Heart left ventricle (tissue), 16 donors: ENCODE data around the gene R3HDML. TPM values are rescaled to one million over a fixed set of nuclear protein-coding genes. Genes with fewer than 3 reads are reported as not detected.

Experiments
- ATAC-seq, 4 donors: fragments of 200-7000 bp; cut with Tn5 transposase; one replicate each; pipeline ENCODE4 v1.9.1; 2020 to 2022; ENCODE audit warnings: moderate library complexity in 4 of 4, mild to moderate bottlenecking in 3 of 4, moderate number of reproducible peaks in 1 of 4
- DNase-seq, 5 donors: peaks; one replicate each; pipeline ENCODE4 v3.0.0-alpha.2; 2020
- H3K27ac ChIP-seq, 12 donors: fragments of 200-600 bp; sonication (generic) in 4 of 12; one replicate each; pipeline versions ENCODE4 v1.5.0 to v1.8.0; 2016 to 2022; ENCODE audit warnings: mild to moderate bottlenecking in 2 of 12
- H3K27me3 ChIP-seq, 9 donors: fragments of 200-600 bp; sonication (generic) in 2 of 9; one replicate each; pipeline versions ENCODE4 v1.5.1 to v1.8.0; 2016 to 2022; ENCODE audit warnings: mild to moderate bottlenecking in 3 of 9
- H3K36me3 ChIP-seq, 9 donors: fragments of 200-600 bp; sonication (generic) in 2 of 9; one replicate each; pipeline versions ENCODE4 v1.5.0 to v1.8.0; 2018 to 2022; ENCODE audit warnings: mild to moderate bottlenecking in 2 of 9
- H3K4me1 ChIP-seq, 12 donors: fragments of 200-600 bp; sonication (generic) in 4 of 12; one replicate each; pipeline versions ENCODE4 v1.5.0 to v1.8.0; 2016 to 2022; ENCODE audit warnings: mild to moderate bottlenecking in 3 of 12
- H3K4me3 ChIP-seq, 12 donors: fragments of 200-600 bp; sonication (generic) in 4 of 12; one replicate each; pipeline versions ENCODE4 v1.5.0 to v1.8.0; 2017 to 2022; ENCODE audit warnings: mild to moderate bottlenecking in 9 of 12, moderate library complexity in 4 of 12
- H3K9me3 ChIP-seq, 12 donors: fragments of 200-600 bp; sonication (generic) in 4 of 12; one replicate each; pipeline versions ENCODE4 v1.5.0 to v1.8.0; 2016 to 2022; ENCODE audit warnings: mild to moderate bottlenecking in 1 of 12
- POLR2A ChIP-seq, 2 donors: fragments of 450-650 bp; IDR thresholded peaks; one replicate each; pipeline ENCODE4 v1.6.1; 2017; ENCODE audit warnings: antibody characterized with exemption in 2 of 2, mild to moderate bottlenecking in 2 of 2, moderate library complexity in 2 of 2
- WGBS, 4 donors: extraction: QIAGEN DNeasy Blood & Tissue Kit in 2 of 4; methylation state at CpG; one replicate each; pipeline versions ENCODE4 v1.1.5 to v1.1.7; 2013 to 2018; 5-methylcytosine and 5-hydroxymethylcytosine counted together
- intact Hi-C, 10 donors: fragments of 100-400 bp; cut with DNase I; formaldehyde crosslinking; loops; one replicate each; pipeline versions ENCODE4 v1.11.1 to v1.14.2; 2022
- polyA plus RNA-seq, 2 donors: library from polyadenylated mRNA; stranded (reverse); fragments of 200-250 nt; gene quantifications; one replicate each; pipeline ENCODE4 v1.2.3, GENCODE V29; 2013
- total RNA-seq, 9 donors: library from RNA; depleted of rRNA in 2 of 9; stranded (reverse); fragments of >200 nt in 2 of 9; fragmentation: NEBNext Ultra II Directional in 3 of 9; extraction: Animal tissue kit (Norgen Biotek cat#: 25700) in 3 of 9; gene quantifications; one replicate each; pipeline versions ENCODE4 v1.1.0 to v1.2.4, GENCODE V29; 2016 to 2023
- TF ChIP-seq, protein P1 (sequence below), 12 donors: fragments of 200-600 bp; sonication (generic) in 4 of 12; IDR thresholded peaks; one replicate each; pipeline versions ENCODE4 v1.5.0 to v1.8.0; 2018 to 2022; ENCODE audit warnings: antibody characterized with exemption in 12 of 12, mild to moderate bottlenecking in 5 of 12
- donor health status: ischemic (EF 13 %, LVEDD 7.1; RV severe dilation, severe dysfunction).
- donor health status: healthy with polysubstance abuse.
- donor health status: DM: no; HTN: yes; CAD: no.
- donor health status: DM: no; HTN: no; CAD: no.
- donor health status: ischemic (EF 25% LVEDD 6.9; RV normal size, moderate dysfunction).
- donor health status: ischemic (EF 25% LVEDD 5.7; RV mildly dilated, moderate dysfunction).
- donor health status: healthy.
- donor health status: DM: yes; HTN: yes; CAD: no.
- donor health status: ischemic (EF 35%, LVEDD 5.7; RV mildly dilated, moderate dysfunction).
- donor health status: nonischemic (EF 11% LVEDD 7.7; RV severe dilation, severe dysfunction).
- donor health status: DM: yes; HTN: yes; CAD: no.
- donor health status: PGD.
- donor health status: ischemic (EF 29% LVEDD 5.4; RV normal size, mild dysfunction).
- donor health status: nonischemic (EF 23%, LVEDD 6.1; RV moderate dilation, normal function).

R3HDML gene
- total and polyA plus RNA-seq, 11 donors: not detected

DNA sequence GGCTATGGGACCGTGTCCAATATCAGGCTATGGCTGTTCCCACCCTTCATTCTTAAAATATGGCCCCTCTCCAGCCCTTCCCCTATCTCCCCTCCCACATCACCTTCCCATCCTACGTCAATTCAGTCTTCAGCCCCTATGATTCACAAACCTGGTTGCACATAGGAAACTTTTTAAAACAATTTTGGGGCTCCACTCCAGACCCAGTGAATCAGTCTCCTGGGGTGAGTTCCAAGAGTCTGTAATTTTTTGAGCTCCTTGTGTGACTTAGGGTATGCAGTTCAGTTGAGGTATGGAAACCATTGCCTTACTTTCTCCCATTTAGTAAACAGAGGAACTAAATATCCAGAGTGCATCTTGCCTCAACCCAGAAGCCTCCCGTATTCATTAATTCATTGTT lies 24.2 kb downstream of the R3HDML start:
- H3K36me3 ChIP-seq: no peaks in the 10 kb centered on the region
- intact Hi-C loops: no loop called here
- DNase-seq: no peak
- H3K27ac ChIP-seq: no peak overlapping the region
- no peak for ATAC-seq
- H3K27me3 ChIP-seq: peaks cover 0 to 6% (median 0%) of the 10 kb centered on the region in 9 donors
- 59 to 87% (median 73%) methylated on average over 3 of the region's 3 CpGs for WGBS, 4 donors
- TF ChIP-seq, protein P1, sequence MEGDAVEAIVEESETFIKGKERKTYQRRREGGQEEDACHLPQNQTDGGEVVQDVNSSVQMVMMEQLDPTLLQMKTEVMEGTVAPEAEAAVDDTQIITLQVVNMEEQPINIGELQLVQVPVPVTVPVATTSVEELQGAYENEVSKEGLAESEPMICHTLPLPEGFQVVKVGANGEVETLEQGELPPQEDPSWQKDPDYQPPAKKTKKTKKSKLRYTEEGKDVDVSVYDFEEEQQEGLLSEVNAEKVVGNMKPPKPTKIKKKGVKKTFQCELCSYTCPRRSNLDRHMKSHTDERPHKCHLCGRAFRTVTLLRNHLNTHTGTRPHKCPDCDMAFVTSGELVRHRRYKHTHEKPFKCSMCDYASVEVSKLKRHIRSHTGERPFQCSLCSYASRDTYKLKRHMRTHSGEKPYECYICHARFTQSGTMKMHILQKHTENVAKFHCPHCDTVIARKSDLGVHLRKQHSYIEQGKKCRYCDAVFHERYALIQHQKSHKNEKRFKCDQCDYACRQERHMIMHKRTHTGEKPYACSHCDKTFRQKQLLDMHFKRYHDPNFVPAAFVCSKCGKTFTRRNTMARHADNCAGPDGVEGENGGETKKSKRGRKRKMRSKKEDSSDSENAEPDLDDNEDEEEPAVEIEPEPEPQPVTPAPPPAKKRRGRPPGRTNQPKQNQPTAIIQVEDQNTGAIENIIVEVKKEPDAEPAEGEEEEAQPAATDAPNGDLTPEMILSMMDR (IDR thresholded peaks at IDR 0.05): no peak
- TF ChIP-seq POLR2A (IDR thresholded peaks at IDR 0.05): no peak
- peaks cover 0 to 7% (median 0%) of the 10 kb centered on the region in 12 donors for H3K4me1 ChIP-seq
- no peak overlapping the region for H3K4me3 ChIP-seq
- H3K9me3 ChIP-seq: no peaks in the 10 kb centered on the region

DNA sequence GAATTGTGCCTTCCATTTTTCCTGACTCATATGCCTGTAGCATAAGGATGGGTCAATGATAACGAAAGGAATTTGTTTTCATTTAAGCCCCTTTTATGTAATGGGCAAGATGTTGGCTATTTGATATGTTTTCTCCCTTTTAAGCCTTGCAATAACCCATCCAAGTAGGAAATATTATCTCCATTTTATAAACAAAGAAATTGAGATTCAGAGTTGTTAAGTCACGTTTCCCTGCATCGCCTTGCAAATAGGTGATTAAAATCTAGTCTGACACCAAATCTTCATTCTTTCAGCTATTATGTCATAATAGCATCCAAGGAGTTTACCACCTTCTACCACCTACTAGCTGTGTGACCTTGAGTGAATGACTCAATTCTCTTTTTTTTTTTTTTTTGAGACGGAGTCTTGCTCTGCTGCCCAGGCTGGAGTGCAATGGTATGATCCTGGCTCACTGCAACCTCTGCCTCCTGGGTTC lies 25.7 kb downstream of the R3HDML start:
- H3K4me1 ChIP-seq: peaks cover 0 to 2% (median 0%) of the 10 kb centered on the region in 12 donors
- DNase-seq: no peak
- H3K36me3 ChIP-seq: no peaks in the 10 kb centered on the region
- H3K4me3 ChIP-seq: no peak overlapping the region
- no peak for ATAC-seq
- 69 to 83% (median 77%) methylated on average over 4 of the region's 4 CpGs for WGBS, 4 donors
- peaks cover 0 to 6% (median 0%) of the 10 kb centered on the region in 9 donors for H3K27me3 ChIP-seq
- no peaks in the 10 kb centered on the region for H3K9me3 ChIP-seq
- TF ChIP-seq POLR2A (IDR thresholded peaks at IDR 0.05): no peak
- TF ChIP-seq, protein P1 (IDR thresholded peaks at IDR 0.05): no peak
- intact Hi-C loops: no loop called here
- H3K27ac ChIP-seq: no peak overlapping the region

DNA sequence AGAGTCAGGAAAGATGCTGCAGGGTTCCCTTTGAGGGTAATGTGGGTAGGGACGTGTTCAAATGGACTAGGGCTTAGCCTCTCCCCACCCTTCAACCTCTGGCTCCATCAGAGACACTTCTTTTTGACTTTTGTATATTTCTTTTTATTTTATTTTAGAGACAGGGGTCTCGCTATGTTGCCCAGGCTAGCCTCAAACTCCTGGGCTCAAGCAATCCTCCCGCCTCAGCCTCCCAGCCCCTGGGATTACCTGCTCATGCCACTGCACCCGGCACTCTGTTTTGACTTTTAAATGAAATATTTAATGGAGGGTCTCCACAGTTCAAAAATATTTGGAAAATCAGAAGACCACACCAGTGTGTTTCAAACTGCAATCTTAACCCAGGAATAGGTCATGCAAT lies 27.2 kb downstream of the R3HDML start:
- no peak overlapping the region for H3K27ac ChIP-seq
- no peaks in the 10 kb centered on the region for H3K27me3 ChIP-seq
- no peaks in the 10 kb centered on the region for H3K36me3 ChIP-seq
- no peak for ATAC-seq
- no peaks in the 10 kb centered on the region for H3K4me1 ChIP-seq
- intact Hi-C loops: no loop called here
- H3K4me3 ChIP-seq: no peak overlapping the region
- DNase-seq: no peak
- H3K9me3 ChIP-seq: no peaks in the 10 kb centered on the region
- 82 to 83% (median 83%) methylated on average over 4 of the region's 4 CpGs for WGBS, 4 donors
- TF ChIP-seq, protein P1 (IDR thresholded peaks at IDR 0.05): no peak
- TF ChIP-seq POLR2A (IDR thresholded peaks at IDR 0.05): no peak

DNA sequence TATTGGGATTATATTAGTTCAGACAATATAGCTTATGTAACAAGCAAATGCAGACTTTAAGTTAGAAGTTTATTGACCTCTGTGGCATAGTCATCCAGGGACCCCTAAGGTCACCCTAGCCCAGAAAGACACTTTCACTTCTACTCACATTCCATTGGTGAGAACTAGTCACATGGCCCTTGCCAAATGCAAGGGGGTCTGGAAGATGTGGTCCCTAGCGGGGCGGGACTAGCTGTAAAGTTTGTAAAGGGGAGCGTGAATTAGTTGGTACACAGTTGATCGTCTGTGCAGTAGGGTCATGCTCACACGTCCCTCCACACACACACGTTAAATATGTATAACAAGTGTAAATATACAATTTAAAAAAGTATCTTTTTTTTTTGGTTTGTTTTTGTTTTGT lies 27.9 kb downstream of the R3HDML start:
- no peaks in the 10 kb centered on the region for H3K36me3 ChIP-seq
- 88 to 94% (median 90%) methylated on average over 6 of the region's 6 CpGs for WGBS, 4 donors
- no peaks in the 10 kb centered on the region for H3K9me3 ChIP-seq
- no peaks in the 10 kb centered on the region for H3K4me1 ChIP-seq
- ATAC-seq: no peak
- no peak overlapping the region for H3K27ac ChIP-seq
- intact Hi-C loops: no loop called here
- no peaks in the 10 kb centered on the region for H3K27me3 ChIP-seq
- H3K4me3 ChIP-seq: no peak overlapping the region
- TF ChIP-seq POLR2A (IDR thresholded peaks at IDR 0.05): no peak
- TF ChIP-seq, protein P1 (IDR thresholded peaks at IDR 0.05): no peak
- no peak for DNase-seq
